A172 (cell line): ENCODE data around the gene GHRL. TPM values are rescaled to one million over a fixed set of nuclear protein-coding genes. Genes with fewer than 3 reads are reported as not detected.
"Not testable (repeated sequence)": the region's sequence is repeated elsewhere in the genome, so short reads cannot be mapped to it uniquely, and the experiment has no call there.

ENCODE experiments used
- DNase-seq: peaks from one replicate; pipeline ENCODE4 v3.0.0-alpha.2; 2015; ENCODE audit warnings: low spot score
- total RNA-seq: library from RNA; depleted of rRNA; stranded (reverse); fragments of >200 nt; shearing (Covaris generic); gene quantifications from 2 replicates; pipeline ENCODE4 v1.2.3, GENCODE V29; 2014

The GHRL gene
- total RNA-seq, 1 experiment from 2014 or later = not detected

DNA sequence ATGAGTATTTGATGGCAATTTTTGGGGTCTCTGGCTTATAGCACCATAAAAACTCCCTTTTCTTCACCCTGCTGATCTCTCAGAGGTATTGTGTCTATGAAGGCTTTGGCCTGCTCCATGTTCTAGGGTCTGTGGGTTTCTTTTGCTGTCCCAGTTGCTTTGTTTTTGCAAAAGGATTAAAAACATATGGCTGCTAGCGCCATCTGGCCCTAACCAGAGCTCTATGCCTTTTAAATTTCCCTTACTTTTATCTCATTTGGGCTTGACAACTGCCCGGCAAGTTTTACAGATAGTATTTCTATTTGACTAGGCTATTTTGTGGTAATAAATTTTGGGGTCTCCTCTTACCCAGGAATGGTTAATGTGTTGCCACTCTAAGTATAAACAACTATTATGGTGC lies 6.4 kb upstream of the GHRL start:
- DNase-seq = no peak

DNA sequence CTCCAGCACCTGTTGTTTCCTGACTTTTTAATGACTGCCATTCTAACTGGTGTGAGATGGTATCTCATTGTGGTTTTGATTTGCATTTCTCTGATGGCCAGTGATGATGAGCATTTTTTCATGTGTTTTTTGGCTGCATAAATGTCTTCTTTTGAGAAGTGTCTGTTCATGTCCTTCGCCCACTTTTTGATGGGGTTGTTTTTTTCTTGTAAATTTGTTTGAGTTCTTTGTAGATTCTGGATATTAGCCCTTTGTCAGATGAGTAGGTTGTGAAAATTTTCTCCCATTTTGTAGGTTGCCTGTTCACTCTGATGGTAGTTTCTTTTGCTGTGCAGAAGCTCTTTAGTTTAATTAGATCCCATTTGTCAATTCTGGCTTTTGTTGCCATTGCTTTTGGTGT lies 5.3 kb upstream of the GHRL start:
- DNase-seq = not testable (repeated sequence)

DNA sequence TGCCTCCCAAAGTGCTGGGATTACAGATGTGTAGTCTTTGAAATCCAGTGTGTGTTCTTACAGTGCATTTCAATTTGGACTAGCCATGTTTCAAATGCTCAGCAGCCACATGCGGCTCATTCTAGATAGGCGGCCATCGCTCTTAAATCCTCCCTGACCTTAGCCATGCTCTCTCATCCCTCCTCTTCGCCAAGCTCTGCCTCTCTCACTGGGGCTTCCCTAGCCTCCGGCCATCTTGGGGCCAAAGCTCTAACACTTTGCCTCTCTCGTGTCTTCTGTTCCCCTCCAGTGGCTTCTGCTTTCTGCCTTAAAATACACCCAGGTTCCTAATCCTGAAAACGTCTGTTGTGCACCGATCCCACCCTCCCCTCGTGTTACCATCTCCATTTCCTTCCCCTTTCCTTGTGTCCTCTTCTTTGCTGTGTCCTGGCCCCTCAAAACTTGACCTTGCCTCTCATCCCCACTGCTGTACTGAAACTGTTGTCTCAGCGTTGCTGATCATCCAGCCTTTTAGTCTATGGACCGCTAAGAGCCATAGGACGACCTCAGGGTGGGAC lies 1.4 kb upstream of the GHRL start:
- no peak for DNase-seq

DNA sequence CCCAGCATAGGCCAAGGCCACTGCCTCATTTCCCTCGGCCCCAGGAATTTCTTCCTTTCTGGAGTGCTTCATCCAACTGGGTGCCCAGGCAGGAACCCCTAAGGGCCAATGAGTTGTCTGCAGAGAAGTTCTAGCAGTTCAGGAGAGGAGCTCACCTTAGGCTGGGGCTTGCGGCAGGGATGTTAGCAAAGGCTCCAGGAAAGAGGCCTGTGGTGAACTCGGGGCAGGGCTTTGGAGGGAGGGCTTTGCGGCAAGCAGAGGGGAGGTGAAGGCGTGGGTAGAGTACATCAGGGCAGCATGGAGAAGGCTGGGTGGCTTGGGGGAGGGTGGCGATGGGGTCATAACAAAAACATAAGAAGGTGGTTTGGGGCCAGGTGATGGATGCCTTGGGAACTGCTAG lies 1.1 kb downstream of the GHRL start:
- no peak for DNase-seq

DNA sequence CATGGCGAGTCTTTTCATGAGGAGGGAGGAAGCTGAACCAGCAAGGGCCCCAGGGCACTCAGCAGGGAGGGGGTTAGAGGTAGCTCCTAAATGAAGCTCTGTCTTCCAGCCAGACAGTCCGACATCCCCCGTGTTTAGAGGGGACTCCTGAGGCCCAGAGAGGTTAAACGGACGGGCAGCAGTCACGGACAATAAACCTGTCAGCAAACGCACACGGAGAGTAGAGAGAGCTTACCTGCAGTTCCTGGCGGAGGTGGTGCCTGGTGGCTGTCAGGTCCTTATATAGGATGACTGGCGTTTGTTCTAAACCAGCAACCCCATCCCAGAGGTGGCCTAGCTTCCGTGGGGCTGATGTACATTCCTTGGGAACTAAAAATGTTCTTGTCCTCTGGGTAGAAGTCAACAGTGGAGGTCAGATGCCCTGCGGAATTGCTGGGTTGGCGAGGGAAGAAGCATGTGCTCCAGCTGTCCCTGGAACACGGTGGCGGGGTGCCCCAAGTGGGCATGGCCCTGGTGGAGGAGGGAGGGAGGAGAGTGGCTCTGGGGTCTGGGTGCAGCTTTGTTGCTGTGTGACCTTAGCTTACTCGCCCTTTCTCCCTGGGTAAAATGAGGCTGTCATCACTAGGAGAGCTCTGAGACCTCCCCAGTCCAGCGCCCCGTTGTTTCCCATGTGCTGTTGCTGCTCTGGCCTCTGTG lies 2.1 kb downstream of the GHRL start:
- DNase-seq = no peak

DNA sequence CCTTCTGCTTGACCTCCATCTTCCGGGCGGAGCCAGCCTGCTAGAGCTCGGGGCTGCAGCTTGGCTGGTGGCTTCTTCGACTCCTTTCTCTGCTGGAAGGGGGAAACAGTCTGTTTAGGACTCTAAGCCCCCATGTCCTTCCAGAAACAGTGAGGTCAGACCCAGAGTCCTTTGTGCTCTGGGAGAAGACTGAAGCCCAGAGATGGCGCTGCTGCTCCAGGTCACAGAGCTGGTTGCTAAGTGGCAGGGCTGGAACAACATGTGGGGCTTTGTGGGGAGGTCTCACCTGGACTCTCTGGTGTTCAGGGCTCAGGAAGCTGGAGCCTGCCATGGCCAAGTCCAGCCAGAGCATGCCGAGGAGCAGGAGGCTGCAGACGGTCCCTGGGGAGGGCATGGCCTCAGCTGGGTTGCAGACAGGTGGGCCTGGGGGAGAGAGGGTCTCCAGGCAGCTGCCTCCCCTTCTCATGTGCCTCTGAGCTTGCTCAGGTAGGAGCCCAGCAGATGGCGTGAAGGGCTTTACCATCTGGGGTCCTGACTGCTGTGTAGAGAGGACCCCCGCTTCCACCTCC lies 2.9 kb downstream of the GHRL start:
- no peak for DNase-seq

DNA sequence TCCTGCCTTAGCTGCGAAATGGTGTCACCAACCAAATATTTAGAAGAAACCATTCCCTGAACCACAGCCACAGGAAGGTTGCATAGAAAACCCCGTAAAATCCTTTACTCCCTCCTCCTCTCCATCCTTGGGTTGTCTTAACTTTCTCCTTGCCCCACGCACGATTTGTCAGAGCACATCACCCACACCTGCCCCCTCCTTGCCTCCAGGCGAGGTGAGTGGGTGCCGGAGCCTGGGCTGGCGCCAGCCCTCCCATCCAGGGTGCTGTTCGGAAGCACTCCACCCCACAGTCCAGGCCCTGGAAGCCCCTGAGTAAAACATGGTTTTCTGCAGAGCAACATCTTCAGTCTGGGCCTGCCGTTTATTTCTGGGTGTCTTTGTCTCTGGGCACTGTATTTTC lies 3.7 kb downstream of the GHRL start:
- DNase-seq = no peak

DNA sequence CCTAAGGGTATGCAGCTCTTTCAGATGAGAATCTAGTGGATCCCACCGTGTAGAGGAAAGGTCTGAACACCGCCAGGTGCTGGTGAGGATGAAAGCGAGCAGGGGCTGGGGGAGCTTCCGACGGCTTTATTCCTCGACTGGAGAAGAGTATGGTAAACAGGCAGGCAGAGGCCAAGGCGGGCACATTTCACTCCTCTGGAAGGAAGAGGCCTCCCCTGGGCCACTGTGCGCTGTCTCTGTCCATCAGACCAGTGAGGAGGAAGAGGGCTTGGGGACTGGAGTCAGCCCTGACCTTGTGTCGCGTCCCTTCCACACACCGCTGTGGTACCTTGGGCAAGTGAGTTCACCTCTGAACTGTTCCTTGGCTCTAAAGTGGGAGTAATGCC lies 4.2 kb downstream of the GHRL start:
- no peak for DNase-seq

DNA sequence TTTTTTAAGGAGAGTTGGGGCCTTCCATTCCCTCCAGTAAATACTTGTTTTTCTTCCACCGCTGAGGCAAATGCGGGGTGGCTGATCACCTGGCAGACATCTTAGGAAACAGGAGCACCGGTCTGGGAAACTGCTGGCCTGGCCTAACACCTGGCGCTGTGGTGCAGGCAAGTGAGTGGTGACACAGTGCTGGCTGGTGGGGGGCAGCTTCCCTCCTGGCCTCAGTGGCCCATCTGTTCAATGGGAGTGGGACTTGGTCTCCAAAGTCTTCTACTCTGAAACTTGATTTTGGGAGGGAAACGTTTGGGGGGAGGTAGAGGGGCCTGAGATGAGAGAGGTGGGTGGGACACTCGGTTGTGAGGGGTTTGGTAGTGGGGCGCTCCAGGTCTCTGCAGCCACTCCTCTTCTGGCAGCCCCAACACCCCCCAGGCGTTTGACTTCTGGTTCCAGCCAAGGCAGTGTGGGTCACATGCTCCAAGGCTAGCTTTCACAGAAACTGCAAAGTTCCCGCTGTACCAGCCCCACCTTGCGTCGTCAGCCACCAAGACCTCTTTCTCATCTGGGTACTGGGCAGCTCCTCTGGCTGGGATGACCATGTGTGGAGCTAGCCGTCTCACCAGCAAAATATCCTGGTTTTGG lies 4.7 kb downstream of the GHRL start:
- DNase-seq = no peak

DNA sequence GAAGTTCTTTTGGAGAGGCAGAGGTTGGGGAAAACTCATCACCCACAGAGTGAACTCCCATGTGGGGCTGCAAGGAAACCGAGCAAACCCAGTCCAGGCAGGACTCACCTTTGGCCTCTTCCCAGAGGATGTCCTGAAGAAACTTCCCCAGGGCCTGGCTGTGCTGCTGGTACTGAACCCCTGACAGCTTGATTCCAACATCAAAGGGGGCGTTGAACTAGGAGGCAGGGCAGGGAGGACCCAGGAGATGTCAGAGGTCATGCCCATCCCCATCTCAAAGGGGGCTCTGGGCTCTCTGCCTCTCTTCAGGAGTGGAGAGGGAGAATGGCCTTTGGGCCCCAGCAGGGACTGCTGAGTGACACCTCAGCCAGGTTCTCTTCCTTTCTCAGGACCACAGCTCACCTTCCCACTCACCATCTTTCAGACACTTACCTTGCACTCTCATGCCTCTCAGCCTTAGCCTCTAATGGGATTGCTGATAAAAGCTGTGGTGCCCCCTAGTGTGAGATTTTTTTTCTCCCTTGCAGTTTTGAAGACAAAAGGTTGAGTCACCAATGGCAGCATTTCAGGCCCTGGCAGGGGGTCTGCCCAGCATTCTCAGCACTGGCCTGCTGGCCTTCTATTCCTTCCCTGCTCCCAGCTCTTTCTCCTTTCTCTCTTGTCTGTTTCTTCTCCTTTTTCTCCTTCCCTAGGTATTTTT lies 6.0 kb downstream of the GHRL start:
- DNase-seq = peak; percentile 86

DNA sequence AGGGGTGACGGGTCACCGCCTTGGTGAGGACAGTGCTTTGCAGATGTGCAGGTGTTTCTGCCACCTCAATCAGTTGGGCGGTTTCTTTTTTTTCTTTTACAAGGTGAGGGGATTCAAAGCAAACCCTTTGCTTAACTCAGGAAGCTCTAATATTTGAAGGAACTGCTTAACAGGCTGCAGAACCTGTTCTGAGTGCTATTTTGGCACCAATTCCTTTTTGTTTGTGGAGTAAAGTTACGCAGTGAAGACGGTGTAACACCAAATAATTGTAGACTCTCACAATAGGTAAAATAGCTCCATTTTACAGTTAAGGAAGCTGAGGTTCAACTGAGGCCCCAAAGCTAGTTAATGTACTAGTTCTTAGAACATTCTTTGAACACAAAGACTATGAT lies 6.6 kb downstream of the GHRL start:
- no peak for DNase-seq

DNA sequence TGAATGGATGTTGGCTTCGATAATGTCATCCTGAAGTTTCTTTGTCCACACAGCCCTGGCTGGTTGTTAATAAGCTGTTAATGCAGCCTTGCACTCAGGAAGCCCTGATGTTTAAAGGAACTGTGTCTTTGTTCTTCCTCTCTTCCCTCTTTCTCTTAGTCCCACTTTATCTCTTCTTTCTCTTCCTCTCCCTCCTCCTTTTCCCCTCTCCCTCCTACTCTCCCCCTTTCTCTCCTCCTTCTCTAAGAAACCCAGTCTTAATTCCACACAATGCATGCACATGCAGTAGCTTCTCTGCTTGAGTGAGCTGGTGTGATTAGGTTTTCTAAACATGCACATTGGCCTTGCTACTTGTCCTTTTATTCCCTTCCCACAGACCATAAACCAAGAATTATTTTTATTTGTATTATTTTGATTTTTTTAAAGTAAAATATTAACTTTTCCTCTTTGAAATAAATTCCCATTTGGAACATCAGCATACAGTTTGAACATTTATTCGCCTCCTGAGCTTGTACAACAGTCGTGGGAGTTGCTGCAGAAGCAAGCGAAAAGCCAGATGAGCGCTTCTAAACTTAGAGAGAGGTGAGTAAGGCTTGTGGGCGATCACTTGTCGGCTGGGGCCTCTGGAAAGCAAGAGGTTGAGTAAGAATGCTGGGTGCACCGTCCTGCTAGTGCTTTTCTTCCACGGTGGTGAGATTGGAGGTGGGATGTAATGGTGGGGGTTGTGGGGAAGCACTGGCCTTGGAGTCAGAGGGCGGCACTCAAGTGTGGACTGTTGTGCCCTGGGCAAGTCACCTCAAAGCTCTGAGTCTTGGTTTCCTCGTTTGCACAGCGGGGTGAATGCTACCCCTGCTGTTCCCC lies 7.2 kb downstream of the GHRL start:
- DNase-seq = no peak

DNA sequence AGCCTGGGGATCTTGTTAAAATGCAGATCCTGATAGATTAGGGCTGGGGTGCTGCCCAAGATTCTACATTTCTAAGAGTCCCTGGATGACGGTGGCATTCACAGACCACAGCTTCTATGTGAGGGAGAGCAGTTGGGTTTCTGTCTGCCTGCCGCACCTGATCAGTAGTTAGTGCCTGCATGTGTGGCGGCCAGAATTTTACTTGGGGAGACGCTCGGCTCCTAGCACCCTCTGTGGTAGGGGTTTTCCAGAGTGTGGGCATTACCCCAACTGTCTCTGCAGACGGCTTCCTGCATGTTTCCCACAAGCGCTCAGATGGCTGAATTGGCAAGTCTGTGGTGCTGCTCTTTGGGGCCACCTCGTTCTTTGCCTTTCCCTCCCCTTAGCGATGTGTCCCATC lies 8.3 kb downstream of the GHRL start:
- no peak for DNase-seq

DNA sequence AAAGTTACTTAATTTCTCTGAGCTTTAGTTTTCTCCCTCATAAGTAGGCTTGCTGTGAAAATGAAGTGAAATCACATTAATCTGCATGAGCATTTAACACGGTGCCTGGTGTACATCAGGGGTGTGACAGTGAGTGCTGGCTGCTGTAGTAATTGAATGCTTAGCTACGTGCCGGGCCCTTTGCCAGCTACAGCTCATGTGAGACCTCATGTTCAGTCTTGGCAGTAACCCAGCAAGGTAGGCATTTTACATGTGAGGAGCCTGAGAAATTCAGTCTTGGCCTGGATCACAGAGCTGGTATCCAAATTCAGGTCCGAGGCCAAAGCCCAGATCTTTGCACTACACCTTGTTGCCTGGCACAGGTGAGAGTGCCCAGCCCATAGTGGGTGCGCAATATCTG lies 9.1 kb downstream of the GHRL start:
- no peak for DNase-seq

DNA sequence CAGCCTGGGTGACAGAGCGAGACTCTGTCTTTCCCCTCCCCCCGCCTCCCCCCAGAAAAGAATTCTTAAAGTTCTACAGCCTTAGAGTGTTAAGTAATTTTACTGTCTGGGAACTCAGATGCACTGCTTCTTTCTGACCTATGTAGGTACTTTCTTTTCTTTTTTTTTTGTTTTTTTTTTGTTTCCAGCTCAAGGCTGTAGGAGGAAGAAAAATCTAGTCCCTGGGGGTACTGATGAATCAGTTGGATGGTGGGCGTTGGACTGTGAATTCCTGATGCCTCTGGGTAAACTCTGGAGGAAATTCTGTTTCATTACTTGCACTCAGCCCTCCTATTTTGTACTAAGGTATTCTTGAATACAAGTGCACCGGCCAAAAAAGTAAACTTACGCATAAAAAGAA lies 10.8 kb downstream of the GHRL start:
- DNase-seq = no peak

DNA sequence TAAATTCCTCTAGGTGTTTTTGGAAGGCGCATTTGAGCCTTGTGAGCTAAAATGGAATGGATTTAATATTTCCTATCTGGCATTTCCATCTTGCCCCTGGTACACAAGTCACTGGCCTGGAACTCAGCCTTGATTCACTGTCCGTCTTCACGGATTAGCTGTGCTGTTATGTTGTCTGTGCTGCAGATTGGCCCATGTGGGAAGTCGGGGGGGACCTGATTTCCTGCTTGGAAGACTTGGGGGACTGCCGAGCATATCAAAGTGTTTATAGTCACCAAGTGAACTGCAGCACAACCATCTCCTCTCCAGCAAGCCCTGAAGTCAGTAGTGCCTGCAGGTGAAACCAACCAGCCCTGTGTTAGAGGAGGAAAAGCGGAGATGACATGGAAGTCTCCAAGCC lies 12.2 kb downstream of the GHRL start:
- no peak for DNase-seq

DNA sequence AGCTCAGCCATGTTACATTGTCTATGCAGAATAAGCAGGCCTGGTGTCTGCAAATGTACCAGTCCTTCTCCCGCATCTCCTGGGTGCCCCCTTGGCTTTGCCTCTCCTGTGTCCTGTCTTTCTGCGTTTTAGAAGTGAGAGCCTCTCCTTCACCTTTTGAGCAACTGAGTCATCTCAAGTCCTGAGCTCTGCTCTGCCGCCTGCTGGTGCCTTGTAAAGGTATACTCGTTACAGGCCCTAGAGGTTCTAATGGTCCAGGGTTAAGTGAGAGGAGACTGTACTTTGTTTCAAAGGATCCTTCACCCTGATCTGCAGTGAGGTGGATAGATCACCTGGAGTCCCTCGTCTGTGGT lies 12.6 kb downstream of the GHRL start:
- DNase-seq = no peak

DNA sequence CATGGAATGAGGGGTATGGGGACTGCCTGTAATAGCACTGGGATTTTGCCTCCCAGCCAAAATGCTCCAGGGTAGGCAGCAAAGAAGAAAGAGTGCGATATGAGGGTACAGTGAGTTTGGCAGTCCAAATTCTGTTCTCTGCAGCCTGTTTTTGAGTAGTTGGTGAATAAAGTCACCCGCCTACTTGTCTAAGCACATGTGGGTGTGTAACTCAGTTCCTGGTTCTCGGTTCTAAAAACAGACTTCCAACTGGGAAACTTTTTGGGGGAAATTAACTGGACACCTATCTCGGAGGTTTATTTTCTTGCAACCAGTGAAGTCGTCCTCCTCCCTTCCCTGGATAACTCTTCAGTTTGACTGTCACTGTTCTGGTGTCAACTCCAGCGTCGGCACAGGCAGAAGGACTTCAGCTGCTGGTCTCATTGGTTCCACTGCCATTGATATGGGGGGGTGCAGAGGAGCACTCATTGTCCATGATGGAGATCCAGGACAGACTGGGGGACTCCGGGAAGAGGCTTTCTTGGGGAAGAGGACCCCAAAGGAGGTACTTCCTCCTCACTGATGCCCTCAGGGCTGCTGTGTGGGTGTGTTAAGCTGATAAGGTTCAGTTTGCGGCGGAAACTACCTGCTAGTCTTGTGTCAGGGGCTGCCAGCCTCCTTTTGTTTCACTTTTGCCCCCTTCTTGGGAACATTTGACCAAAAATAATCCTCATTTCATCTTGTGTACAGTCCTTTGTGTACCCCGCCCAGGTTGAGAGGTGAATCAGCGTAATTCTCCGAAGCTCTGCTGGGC lies 13.2 kb downstream of the GHRL start:
- DNase-seq = no peak

DNA sequence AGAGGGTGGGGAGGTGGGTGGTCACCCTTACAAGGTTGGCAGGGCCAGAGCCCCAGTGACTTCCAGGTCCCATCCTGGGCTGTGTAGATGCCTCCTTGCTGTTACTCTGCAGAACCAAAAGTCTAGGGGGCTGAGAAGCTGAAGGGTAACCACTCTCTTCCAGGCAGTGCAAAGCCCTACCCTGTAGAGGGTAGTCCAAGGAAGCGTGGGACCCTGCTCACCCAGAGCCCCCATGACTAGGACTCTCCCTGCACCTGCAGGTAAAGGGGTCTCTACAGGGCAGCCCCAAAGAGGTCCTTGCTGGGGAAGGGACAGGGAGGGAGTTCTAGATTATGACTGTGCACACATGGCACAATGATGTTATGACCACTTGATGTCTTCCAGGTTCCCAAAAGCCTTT lies 14.2 kb downstream of the GHRL start:
- no peak for DNase-seq

DNA sequence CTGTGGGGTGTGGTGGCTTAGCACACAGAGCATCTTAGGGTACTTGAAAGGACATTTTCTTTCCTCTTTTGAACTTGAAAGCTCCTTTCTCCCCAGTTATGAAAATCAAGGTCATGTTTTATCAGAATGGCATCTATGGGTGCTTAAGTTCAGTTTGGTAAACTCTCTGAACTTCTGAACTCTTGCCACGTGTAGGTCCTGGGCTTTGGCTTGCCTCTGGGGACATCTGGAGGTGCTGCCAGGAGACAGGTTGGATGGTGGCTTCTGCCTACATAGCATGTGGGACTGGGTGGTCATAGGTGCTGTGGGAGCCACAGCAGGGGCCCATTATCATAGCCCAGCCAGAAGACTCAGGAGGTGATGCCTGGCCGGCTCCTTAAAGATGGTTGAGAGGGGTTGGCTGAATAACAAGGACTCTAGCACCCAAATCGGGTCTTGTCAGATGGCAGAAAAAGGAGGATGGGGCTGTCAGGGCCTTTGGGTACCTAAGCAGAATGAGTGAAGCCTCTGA lies 15.6 kb downstream of the GHRL start:
- DNase-seq = no peak

DNA sequence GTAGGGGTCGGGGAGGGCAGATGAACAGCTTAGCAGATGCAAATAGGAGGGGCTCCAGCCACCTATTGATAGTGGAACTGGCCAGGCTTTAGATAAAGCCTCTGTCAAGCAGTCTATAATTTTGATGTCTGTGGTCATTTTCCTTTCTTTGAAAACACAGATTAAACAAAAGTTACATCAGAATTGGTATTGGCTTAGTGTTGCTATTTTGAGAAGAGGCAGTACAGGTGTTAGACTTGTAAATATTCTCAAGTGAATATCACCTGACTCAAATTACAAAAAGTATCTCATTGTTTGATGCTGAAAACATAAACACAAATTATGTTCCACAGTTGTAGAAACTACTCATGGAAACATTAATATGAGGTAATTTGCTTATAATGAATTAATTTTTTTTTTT lies 18.1 kb downstream of the GHRL start:
- no peak for DNase-seq
